Fibroblast of skin of abdomen (primary cell): ENCODE measurements around the gene COP1.
"Not testable (repeated sequence)": the region's sequence is repeated elsewhere in the genome, so short reads cannot be mapped to it uniquely, and the experiment has no call there.

Experiments
- DNase-seq: peaks from one replicate; pipeline ENCODE4 v3.0.0-alpha.2; 2013

Gene COP1

GRCh38 chr1:176029609-176030008 lies 177.5 kb downstream of the COP1 start:
- no peak for DNase-seq

DNA sequence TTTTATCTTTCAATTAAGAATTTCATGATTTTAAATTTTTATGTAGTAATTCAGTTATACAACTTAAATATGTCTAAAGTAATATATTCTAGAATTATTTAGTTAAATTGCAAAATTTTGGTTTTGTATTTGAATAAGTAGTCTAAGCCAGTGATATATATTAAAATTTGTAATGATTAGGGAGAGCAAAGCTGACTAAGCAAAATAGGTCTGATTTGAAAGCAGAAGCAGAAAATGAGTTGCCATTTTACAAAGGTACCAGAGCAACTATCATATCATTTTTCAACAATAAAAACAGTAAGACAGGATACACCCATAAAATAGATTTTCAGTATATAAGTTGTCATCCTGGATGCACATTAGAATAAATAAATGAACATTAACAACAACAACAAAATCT lies 177.9 kb downstream of the COP1 start:
- DNase-seq, result no peak

GRCh38 chr1:176027934-176028333 lies 179.2 kb downstream of the COP1 start:
- DNase-seq, result not testable (repeated sequence)

- no peak for DNase-seq
Observed at GRCh38 chr1:176022574-176022973, 184.5 kb downstream of the COP1 start.

DNA sequence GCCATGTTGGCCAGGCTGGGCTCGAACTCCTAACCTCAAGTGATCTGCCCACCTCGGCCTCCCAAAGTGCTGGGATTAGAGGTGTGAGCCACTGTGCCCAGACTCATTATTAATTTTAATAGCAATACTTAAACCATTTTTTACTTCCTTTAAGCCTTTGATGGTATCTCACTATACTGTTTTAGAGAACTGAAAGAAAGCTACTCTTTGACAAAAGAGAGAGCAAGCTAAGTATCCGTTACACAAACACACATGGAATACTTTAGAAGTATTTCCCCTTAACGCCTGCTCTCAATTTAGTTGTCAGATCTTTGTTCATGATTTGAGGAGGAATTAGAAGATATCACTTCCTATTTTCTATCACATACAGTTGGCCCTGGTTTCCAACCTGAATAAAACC lies 189.4 kb downstream of the COP1 start:
- DNase-seq, result no peak

DNA sequence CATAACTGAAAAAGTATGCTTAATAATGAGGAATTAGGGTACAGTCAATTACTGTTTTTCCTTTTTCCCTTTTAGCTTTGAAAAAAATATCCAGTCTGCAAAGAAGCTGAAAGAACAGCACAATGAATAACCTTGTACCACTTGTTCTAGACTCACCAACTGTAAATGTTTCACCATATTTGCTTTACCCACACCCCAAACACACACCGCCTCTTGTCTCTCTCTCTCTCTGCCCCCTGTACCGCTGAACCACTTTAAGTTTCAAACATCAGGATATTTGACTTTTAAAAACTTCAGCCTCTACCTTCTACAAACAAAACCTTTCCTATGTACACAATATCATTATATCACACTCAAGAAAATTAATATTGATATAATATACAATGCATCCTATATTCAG lies 197.1 kb downstream of the COP1 start:
- no peak for DNase-seq

- DNase-seq, result not testable (repeated sequence)
Observed at GRCh38 chr1:176007756-176008389, 199.2 kb downstream of the COP1 start.

GRCh38 chr1:175994660-175995059 lies 212.4 kb downstream of the COP1 start:
- DNase-seq, result not testable (repeated sequence)

GRCh38 chr1:175992825-175993224 lies 214.3 kb downstream of the COP1 start:
- not testable (repeated sequence) for DNase-seq

DNA sequence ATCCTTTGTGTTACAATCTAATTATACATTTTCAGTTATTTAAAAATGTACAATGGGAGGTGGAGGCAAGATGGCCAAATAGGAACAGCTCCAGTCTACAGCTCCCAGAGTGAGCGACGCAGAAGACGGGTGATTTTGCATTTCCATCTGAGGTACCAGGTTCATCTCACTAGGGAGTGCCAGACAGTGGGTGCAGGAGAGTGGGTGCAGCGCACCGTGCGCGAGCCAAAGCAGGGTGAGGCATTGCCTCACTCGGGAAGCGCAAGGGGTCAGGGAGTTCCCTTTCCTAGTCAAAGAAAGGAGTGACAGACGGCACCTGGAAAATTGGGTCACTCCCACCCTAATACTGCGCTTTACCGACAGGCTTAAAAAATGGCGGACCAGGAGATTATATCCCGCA lies 214.9 kb downstream of the COP1 start:
- DNase-seq, result not testable (repeated sequence)

- DNase-seq, result no peak
Observed at GRCh38 chr1:175984813-175985212, 222.3 kb downstream of the COP1 start.

DNA sequence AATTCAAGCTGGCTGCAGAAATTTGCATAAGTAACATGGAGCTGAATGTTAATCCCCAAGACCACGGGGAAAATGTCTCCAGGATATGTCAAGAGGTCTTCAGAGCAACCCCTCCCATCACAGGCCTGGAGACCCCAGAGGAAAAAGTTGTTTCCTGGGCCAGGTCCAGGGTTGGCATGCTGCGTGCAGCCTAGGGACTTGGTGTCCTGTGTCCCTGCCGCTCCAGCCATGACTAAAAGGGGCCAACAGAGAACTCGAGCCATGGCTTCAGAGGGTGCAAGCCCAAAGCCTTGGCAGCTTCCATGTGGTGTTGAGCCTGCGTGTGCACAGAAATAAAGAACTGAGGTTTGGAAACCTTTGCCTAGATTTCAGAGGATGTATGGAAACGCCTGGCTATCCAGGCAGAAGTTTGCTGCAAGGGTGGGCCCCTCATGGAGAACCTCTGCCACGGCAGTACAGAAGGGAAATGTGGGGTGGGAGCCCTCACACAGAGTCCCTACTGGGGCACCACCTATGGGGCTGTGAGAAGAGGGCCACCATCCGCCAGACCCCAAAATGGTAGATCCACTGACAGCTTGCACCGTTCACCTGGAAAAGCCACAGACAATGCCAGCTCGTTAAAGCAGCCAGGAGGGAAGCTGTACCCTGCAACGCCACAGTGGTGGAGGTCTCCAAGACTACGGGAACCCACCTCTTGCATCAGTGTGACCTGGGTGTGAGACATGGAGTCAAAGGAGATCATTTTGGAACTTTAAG lies 222.9 kb downstream of the COP1 start:
- no peak for DNase-seq

GRCh38 chr1:175983363-175983762 lies 223.7 kb downstream of the COP1 start:
- DNase-seq, result not testable (repeated sequence)

DNA sequence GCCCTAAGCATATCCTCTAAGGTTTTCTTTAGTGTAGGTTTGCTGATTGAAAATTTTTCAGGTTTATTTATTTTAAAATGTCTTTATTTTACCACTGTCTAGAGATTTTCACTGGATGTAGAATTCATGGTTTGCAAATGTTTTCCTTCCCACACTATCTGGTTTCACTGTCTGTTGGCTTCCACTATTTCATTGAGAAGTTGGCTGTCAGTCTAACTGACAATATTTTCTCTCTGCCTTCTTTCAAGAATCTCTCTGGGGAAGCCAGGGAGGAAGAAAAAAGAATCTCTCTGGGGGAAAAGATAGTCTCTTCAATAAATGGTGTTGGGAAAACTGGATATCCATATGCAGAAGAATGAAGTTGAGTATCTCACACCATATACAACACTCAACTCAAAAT lies 226.0 kb downstream of the COP1 start:
- DNase-seq, result no peak

DNA sequence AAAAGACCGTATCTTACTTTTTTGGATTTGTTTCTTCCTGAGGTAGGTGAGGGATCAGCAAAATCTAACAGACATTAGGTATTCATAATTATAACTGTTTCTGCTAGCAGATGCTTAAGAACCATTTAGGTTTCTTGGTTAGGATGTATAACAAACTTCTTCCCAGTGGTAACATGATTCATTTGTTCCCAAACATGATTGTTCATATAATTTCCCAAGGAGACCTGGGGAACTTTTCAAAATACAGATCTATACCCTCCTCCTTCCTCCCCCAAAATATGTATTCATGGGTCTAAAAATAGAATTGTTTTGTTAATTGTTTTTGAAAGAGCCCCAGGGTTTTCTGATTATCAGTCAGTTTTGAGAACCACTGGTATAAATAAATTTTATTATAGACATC lies 228.2 kb downstream of the COP1 start:
- DNase-seq, result no peak

DNA sequence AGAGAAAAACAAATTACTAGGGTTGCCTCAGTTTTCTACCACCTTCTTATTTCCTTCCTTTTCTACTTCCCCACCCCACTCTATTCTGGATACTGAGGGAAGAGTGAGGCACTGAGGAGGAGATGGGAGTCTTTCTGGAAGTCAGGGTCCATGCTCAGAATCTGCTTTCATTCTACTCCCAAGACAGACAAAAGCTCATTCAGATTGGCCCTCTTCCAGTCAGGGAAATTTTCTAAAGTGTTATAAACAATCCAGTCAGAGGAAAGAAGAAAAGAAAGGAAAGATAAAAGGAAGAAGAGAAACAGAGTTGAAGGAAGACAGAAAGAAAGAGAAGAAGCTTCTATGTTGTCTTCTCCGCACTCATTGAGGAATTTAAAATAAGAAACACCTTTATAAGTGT lies 228.6 kb downstream of the COP1 start:
- DNase-seq, result peak; percentile 6

DNA sequence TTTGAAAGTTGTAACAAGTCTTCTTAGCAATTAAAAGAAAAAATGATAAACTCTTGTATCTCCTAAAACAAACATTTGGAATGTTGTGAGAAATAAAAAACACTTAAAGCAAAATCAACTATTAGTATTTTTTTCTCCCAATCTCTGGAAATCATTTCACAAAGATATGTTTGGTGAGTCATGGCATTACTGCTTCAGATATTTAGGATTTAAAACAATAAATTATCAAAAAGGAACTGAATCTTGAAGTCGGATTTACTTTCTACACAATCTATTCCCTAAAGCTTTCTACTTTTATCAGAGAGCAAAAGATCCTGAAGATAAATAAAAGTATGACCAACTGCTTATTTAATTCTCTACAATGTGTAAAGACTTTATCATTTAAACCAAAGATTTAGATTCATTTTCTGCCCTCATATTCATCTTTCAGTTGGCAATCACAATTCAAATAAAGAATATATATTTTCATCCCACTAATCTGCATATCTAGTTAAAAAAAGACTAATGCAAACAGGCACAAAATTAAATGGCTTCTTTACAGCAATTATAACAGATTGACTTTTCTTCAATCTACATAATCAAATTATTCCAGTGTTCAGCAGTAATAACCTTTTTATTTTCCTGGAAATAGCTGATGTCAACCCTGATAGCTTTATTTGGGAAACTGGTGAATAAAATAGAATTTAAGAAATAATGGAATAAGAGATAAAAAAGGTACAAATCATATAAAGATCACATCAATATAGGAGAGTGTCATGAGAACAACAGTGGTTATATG lies 230.0 kb downstream of the COP1 start:
- DNase-seq, result peak; percentile 16

- no peak for DNase-seq
Observed at GRCh38 chr1:175969231-175969630, 237.9 kb downstream of the COP1 start.

- DNase-seq, result peak; percentile 83
Observed at GRCh38 chr1:175968486-175969172, 238.5 kb downstream of the COP1 start.

DNA sequence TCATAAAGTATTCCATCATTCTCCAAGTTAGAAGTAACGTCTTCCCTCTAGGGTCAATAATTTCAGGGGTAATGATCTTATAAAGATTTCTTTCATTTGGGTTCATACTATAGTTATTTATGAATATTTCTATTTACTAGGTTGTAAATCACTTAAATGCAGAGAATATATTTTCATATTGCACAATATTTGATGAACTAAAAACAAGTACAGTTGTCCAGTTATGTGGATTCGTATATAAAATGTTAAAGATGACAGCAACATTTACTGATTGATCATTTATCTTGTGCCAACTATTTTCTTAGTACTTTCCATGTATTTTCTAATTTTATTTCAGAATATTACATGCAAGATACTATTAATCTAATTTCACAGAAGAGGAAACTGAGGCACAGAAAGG lies 243.3 kb downstream of the COP1 start:
- DNase-seq, result no peak

GRCh38 chr1:175960169-175960568 lies 246.9 kb downstream of the COP1 start:
- DNase-seq, result no peak

GRCh38 chr1:175951627-175952026 lies 255.5 kb downstream of the COP1 start:
- DNase-seq, result no peak

- DNase-seq, result no peak
Observed at GRCh38 chr1:175947771-175948170, 259.3 kb downstream of the COP1 start.
